AG04449 (cell line): ENCODE data around the gene NINL.

Experiments
- CTCF ChIA-PET: fragments of 350-600 bp; formaldehyde crosslinking; extraction: SDS; loops from one replicate; lab custom pipeline; 2021; ENCODE audit warnings: antibody characterized with exemption; lab: Yijun Ruan, JAX
- POLR2A ChIA-PET: fragments of 400-600, 350-600 bp; formaldehyde crosslinking; extraction: SDS; loops from one replicate; lab custom pipeline; 2020; ENCODE audit warnings: antibody characterized with exemption, inconsistent platforms; lab: Yijun Ruan, JAX
- DNase-seq: peaks from one replicate; pipeline ENCODE4 v3.0.0-alpha.2; 2010; ENCODE audit warnings: low read depth, low spot score
- H3K4me3 ChIP-seq: 2 replicates; pipeline ENCODE4 v1.5.1; 2011; ENCODE audit warnings: low read depth, mild to moderate bottlenecking, control low read depth, low read length
- CTCF ChIP-seq: IDR thresholded peaks from one replicate; pipeline ENCODE4 v1.5.1; 2011; ENCODE audit warnings: mild to moderate bottlenecking, moderate library complexity, low read length, control low read depth, inconsistent platforms; ENCODE audit not compliant: insufficient read depth; ENCODE audit errors: missing control alignments

NINL gene

GRCh38 chr20:25579081-25579770, 6.1 kb downstream of the NINL start:
- H3K4me3 ChIP-seq, result no peak overlapping the region
- POLR2A ChIA-PET, result no interaction called here
- DNase-seq, result no peak
- TF ChIP-seq CTCF, result no peak
- CTCF ChIA-PET, result no interaction called here

- TF ChIP-seq CTCF, result no peak
- POLR2A ChIA-PET, result no interaction called here
- CTCF ChIA-PET, result interaction anchor here (0.7 kb wide), 1 partner anchor 37 kb away, joined by 3 read pairs; no protein-coding TSS in a partner anchor
- no peak overlapping the region for H3K4me3 ChIP-seq
- DNase-seq, result no peak
Observed at GRCh38 chr20:25576783-25577530, 8.4 kb downstream of the NINL start.

GRCh38 chr20:25574411-25574810, 10.9 kb downstream of the NINL start:
- no peak for DNase-seq
- TF ChIP-seq CTCF, result peak; percentile 25
- ChIA-PET POLR2A (no interaction called here), CTCF (no interaction called here)
- H3K4me3 ChIP-seq, result no peak overlapping the region

GRCh38 chr20:25573288-25574251, 11.8 kb downstream of the NINL start:
- no peak for TF ChIP-seq CTCF
- H3K4me3 ChIP-seq, result no peak overlapping the region
- ChIA-PET POLR2A (no interaction called here), CTCF (no interaction called here)
- no peak for DNase-seq

- H3K4me3 ChIP-seq, result no peak overlapping the region
- ChIA-PET POLR2A (no interaction called here), CTCF (interaction anchor here (0.6 to 1.4 kb wide), 2 partner anchors 18 to 121 kb away, joined by 3 read pairs; no protein-coding TSS in a partner anchor)
- TF ChIP-seq CTCF, result no peak
- no peak for DNase-seq
Observed at GRCh38 chr20:25571817-25572216, 13.5 kb downstream of the NINL start.
